SK-N-SH treated with all-trans-retinoic acid at 6 μM for 48 hours (cell line): ENCODE results near the gene CPA2.
"Not testable (repeated sequence)": the region's sequence is repeated elsewhere in the genome, so short reads cannot be mapped to it uniquely, and the experiment has no call there.

Experiments
- ATAC-seq: fragments of 200-7000 bp; cut with Tn5 transposase; 3 replicates; pipeline ENCODE4 v1.9.1; 2020; ENCODE audit warnings: mild to moderate bottlenecking, moderate library complexity
- BACH2 ChIP-seq: fragments of 250-450 bp; sonication (Bioruptor Pico); IDR thresholded peaks from 2 replicates; pipeline ENCODE4 v1.9.0; 2021; ENCODE audit warnings: mild to moderate bottlenecking, borderline replicate concordance
- CSDC2 ChIP-seq: fragments of 250-450 bp; sonication (Bioruptor Pico); IDR thresholded peaks from 2 replicates; pipeline ENCODE4 v1.5.0; 2020; ENCODE audit warnings: mild to moderate bottlenecking, moderate library complexity
- ESRRG ChIP-seq: fragments of 250-450 bp; sonication (Bioruptor Pico); IDR thresholded peaks from 2 replicates; pipeline ENCODE4 v1.6.1; 2021; ENCODE audit warnings: mild to moderate bottlenecking
- GLIS3 ChIP-seq: fragments of 250-450 bp; sonication (Bioruptor Pico); IDR thresholded peaks from 2 replicates; pipeline ENCODE4 v1.5.0; 2020; ENCODE audit warnings: mild to moderate bottlenecking, moderate library complexity
- ISL1 ChIP-seq: fragments of 250-450 bp; sonication (Bioruptor Pico); IDR thresholded peaks from 2 replicates; pipeline ENCODE4 v2.1.2; 2022; ENCODE audit warnings: mild to moderate bottlenecking, moderate library complexity
- OSR1 ChIP-seq: fragments of 250-450 bp; sonication (Bioruptor Pico); IDR thresholded peaks from 2 replicates; pipeline ENCODE4 v1.8.0; 2022; ENCODE audit warnings: moderate library complexity, mild to moderate bottlenecking, inconsistent platforms
- PPARA ChIP-seq: fragments of 250-450 bp; sonication (Bioruptor Pico); IDR thresholded peaks from 2 replicates; pipeline ENCODE4 v1.5.0; 2020; ENCODE audit warnings: mild to moderate bottlenecking, borderline replicate concordance
- RARB ChIP-seq: fragments of 250-450 bp; sonication (Bioruptor Pico); IDR thresholded peaks from 2 replicates; pipeline ENCODE4 v1.8.0; 2021; ENCODE audit warnings: mild to moderate bottlenecking, moderate library complexity
- TCF4 ChIP-seq: fragments of 250-450 bp; sonication (Bioruptor Pico); IDR thresholded peaks from 2 replicates; pipeline ENCODE4 v1.8.0; 2021; ENCODE audit warnings: mild to moderate bottlenecking, moderate library complexity, borderline replicate concordance
- TOX ChIP-seq: fragments of 250-450 bp; sonication (Bioruptor Pico); IDR thresholded peaks from 2 replicates; pipeline ENCODE4 v1.8.0; 2021; ENCODE audit warnings: mild to moderate bottlenecking, moderate library complexity, borderline replicate concordance
- ZFP3 ChIP-seq: fragments of 250-450 bp; sonication (Bioruptor Pico); IDR thresholded peaks from 2 replicates; pipeline ENCODE4 v1.5.0; 2020; ENCODE audit warnings: mild to moderate bottlenecking, moderate library complexity
- ZFP30 ChIP-seq: fragments of 450-650 bp; formaldehyde crosslinking; IDR thresholded peaks from 2 replicates; pipeline ENCODE4 v1.5.0; 2022; ENCODE audit warnings: mild to moderate bottlenecking, moderate library complexity
- ZNF565 ChIP-seq: fragments of 450-650 bp; formaldehyde crosslinking; conservative IDR thresholded peaks from 2 replicates; pipeline ENCODE4 v1.5.0; 2020; ENCODE audit warnings: low read depth, mild to moderate bottlenecking, moderate library complexity
- ZNF70 ChIP-seq: fragments of 450-650 bp; formaldehyde crosslinking; IDR thresholded peaks from 2 replicates; pipeline ENCODE4 v1.5.0; 2020; ENCODE audit warnings: mild to moderate bottlenecking, moderate library complexity
- ZNF8 ChIP-seq: fragments of 450-650 bp; formaldehyde crosslinking; IDR thresholded peaks from 2 replicates; pipeline ENCODE4 v1.5.0; 2020; ENCODE audit warnings: mild to moderate bottlenecking, moderate library complexity
- TF ChIP-seq, protein P1 (sequence below): fragments of 250-450 bp; sonication (Bioruptor Pico); IDR thresholded peaks from 2 replicates; pipeline ENCODE4 v1.8.0; 2020; ENCODE audit warnings: mild to moderate bottlenecking, moderate library complexity, borderline replicate concordance
- TF ChIP-seq, protein P2 (sequence below): fragments of 250-450 bp; sonication (Bioruptor Pico); IDR thresholded peaks from 2 replicates; pipeline ENCODE4 v1.5.0; 2020; ENCODE audit warnings: mild to moderate bottlenecking, moderate library complexity
- TF ChIP-seq, protein P3 (sequence below): fragments of 250-450 bp; sonication (Bioruptor Pico); IDR thresholded peaks from 2 replicates; pipeline ENCODE4 v1.8.0; 2021; ENCODE audit warnings: low read depth, mild to moderate bottlenecking, moderate library complexity, borderline replicate concordance
- TF ChIP-seq, protein P4 (sequence below): fragments of 250-450 bp; sonication (Bioruptor Pico); IDR thresholded peaks from 2 replicates; pipeline ENCODE4 v1.5.1; 2021; ENCODE audit warnings: mild to moderate bottlenecking, moderate library complexity

CPA2 gene

DNA sequence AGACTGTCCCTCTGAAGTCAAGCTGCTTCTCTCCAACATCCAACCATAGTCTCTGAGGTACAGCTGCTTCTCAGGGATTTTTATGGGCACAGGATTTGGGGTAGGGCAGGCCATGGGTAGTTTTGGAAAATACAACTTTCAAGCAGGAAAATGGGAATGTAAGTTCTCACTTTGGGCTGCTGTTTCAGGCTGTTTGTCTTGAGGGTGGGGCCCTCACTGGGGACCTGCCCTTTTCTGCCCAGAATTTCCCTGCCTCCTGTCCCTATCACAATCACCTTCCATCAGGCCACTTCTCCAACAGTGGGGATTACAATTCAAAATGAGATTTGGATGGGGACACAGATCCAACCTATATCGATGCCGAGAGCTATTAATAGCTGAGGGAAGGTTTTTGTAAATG, 34.5 kb upstream of the CPA2 start:
- TF ChIP-seq ZNF70 (CRISPR knock-in tag) = no peak
- TF ChIP-seq PPARA (CRISPR knock-in tag) = no peak
- no peak for TF ChIP-seq GLIS3 (CRISPR knock-in tag)
- no peak for TF ChIP-seq OSR1 (CRISPR knock-in tag)
- no peak for TF ChIP-seq CSDC2
- TF ChIP-seq, protein P1, sequence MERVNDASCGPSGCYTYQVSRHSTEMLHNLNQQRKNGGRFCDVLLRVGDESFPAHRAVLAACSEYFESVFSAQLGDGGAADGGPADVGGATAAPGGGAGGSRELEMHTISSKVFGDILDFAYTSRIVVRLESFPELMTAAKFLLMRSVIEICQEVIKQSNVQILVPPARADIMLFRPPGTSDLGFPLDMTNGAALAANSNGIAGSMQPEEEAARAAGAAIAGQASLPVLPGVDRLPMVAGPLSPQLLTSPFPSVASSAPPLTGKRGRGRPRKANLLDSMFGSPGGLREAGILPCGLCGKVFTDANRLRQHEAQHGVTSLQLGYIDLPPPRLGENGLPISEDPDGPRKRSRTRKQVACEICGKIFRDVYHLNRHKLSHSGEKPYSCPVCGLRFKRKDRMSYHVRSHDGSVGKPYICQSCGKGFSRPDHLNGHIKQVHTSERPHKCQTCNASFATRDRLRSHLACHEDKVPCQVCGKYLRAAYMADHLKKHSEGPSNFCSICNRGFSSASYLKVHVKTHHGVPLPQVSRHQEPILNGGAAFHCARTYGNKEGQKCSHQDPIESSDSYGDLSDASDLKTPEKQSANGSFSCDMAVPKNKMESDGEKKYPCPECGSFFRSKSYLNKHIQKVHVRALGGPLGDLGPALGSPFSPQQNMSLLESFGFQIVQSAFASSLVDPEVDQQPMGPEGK (CRISPR knock-in tag) = no peak
- no peak for TF ChIP-seq ZNF8
- no peak for TF ChIP-seq ZFP30 (CRISPR knock-in tag)
- no peak for TF ChIP-seq TOX
- no peak for ATAC-seq

DNA sequence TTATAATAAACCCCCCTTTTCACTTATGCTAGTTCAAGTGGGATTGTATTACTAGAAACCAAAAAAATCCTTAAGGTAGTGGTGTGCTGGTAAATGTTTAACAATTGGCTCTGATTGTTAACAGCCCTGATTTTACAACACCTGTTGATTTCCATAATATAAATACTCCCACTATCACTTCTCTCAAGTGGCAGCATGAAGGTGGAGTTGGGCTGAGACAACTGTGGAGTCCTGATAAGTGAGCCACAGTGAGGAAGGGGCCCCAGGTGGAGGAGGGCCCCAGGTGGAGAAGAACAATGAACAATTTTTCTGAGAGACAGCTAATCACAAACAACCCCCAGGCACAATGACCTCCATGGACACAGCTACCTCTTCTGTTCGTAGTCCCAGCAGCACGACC, 32.6 kb upstream of the CPA2 start:
- ATAC-seq = no peak
- TF ChIP-seq, protein P2, sequence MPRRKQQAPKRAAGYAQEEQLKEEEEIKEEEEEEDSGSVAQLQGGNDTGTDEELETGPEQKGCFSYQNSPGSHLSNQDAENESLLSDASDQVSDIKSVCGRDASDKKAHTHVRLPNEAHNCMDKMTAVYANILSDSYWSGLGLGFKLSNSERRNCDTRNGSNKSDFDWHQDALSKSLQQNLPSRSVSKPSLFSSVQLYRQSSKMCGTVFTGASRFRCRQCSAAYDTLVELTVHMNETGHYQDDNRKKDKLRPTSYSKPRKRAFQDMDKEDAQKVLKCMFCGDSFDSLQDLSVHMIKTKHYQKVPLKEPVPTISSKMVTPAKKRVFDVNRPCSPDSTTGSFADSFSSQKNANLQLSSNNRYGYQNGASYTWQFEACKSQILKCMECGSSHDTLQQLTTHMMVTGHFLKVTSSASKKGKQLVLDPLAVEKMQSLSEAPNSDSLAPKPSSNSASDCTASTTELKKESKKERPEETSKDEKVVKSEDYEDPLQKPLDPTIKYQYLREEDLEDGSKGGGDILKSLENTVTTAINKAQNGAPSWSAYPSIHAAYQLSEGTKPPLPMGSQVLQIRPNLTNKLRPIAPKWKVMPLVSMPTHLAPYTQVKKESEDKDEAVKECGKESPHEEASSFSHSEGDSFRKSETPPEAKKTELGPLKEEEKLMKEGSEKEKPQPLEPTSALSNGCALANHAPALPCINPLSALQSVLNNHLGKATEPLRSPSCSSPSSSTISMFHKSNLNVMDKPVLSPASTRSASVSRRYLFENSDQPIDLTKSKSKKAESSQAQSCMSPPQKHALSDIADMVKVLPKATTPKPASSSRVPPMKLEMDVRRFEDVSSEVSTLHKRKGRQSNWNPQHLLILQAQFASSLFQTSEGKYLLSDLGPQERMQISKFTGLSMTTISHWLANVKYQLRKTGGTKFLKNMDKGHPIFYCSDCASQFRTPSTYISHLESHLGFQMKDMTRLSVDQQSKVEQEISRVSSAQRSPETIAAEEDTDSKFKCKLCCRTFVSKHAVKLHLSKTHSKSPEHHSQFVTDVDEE (CRISPR knock-in tag) = no peak
- no peak for TF ChIP-seq PPARA (CRISPR knock-in tag)
- TF ChIP-seq, protein P3, sequence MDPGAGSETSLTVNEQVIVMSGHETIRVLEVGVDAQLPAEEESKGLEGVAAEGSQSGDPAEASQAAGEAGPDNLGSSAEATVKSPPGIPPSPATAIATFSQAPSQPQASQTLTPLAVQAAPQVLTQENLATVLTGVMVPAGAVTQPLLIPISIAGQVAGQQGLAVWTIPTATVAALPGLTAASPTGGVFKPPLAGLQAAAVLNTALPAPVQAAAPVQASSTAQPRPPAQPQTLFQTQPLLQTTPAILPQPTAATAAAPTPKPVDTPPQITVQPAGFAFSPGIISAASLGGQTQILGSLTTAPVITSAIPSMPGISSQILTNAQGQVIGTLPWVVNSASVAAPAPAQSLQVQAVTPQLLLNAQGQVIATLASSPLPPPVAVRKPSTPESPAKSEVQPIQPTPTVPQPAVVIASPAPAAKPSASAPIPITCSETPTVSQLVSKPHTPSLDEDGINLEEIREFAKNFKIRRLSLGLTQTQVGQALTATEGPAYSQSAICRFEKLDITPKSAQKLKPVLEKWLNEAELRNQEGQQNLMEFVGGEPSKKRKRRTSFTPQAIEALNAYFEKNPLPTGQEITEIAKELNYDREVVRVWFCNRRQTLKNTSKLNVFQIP = no peak
- no peak for TF ChIP-seq CSDC2
- no peak for TF ChIP-seq ZFP3 (CRISPR knock-in tag)
- TF ChIP-seq ZNF565 (CRISPR knock-in tag) = no peak
- no peak for TF ChIP-seq ISL1 (CRISPR knock-in tag)
- no peak for TF ChIP-seq RARB (CRISPR knock-in tag)

DNA sequence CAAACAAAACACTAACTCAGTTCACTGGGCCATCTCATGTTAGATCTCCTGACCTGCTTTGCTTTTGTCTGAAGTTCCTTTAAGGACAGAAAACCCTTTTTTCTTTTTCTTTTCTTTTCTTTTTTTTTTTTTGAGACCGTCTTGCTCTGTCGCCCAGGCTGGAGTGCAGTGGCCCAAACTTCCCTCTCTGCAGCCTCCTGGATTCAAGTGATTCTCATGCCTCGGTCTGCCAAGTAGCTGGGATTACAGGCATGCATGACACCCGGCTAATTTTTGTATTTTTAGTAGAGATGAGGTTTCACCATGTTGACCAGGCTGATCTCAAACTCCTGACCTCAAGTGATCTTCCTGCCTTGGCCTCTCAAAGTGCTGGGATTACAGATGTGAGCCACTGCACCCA, 30.3 kb upstream of the CPA2 start:
- not testable (repeated sequence) for ATAC-seq

DNA sequence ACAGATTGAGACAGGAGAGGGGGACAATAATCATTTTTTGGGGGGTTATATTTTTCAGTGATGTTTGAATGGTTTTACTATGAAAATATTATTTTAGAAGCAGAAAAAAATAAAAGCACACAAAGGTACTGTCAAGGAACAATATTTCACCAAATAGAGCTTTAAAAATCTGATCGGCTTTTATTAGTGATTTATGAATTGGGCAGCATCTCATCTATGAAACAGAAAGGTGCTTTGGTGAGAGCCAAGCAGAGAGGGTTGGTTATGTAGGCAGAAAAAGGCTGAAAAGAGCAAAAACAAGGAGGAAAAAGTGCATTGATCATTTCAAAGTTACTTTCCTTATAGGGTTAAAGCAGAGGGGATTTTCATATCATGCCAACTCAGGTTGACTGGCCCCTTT, 26.4 kb upstream of the CPA2 start:
- ATAC-seq = no peak
- TF ChIP-seq ZNF565 (CRISPR knock-in tag) = no peak
- no peak for TF ChIP-seq PPARA (CRISPR knock-in tag)
- TF ChIP-seq ZFP30 (CRISPR knock-in tag) = no peak
- TF ChIP-seq RARB (CRISPR knock-in tag) = no peak
- no peak for TF ChIP-seq ISL1 (CRISPR knock-in tag)
- no peak for TF ChIP-seq OSR1 (CRISPR knock-in tag)
- no peak for TF ChIP-seq BACH2 (CRISPR knock-in tag)
- TF ChIP-seq ESRRG = no peak
- TF ChIP-seq CSDC2 = no peak
- no peak for TF ChIP-seq TOX
- no peak for TF ChIP-seq ZNF70 (CRISPR knock-in tag)
- TF ChIP-seq ZNF8 = no peak
- TF ChIP-seq ZFP3 (CRISPR knock-in tag) = no peak
- no peak for TF ChIP-seq TCF4 (CRISPR knock-in tag)
- TF ChIP-seq, protein P4, sequence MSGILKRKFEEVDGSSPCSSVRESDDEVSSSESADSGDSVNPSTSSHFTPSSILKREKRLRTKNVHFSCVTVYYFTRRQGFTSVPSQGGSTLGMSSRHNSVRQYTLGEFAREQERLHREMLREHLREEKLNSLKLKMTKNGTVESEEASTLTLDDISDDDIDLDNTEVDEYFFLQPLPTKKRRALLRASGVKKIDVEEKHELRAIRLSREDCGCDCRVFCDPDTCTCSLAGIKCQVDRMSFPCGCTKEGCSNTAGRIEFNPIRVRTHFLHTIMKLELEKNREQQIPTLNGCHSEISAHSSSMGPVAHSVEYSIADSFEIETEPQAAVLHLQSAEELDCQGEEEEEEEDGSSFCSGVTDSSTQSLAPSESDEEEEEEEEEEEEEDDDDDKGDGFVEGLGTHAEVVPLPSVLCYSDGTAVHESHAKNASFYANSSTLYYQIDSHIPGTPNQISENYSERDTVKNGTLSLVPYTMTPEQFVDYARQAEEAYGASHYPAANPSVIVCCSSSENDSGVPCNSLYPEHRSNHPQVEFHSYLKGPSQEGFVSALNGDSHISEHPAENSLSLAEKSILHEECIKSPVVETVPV = no peak
